Lung (tissue), 12 donors: ENCODE data around the gene LMOD2. TPM values are rescaled to one million over a fixed set of nuclear protein-coding genes. Genes with fewer than 3 reads are reported as not detected.

Experiments
- ATAC-seq: fragments of 200-7000 bp; cut with Tn5 transposase; one replicate; pipeline ENCODE4 v1.9.1; 2020; ENCODE audit warnings: moderate number of reproducible peaks; ENCODE audit not compliant: insufficient read depth, low FRiP score
- DNase-seq, 3 donors: peaks; one replicate each; pipeline ENCODE4 v3.0.0-alpha.2; 2013 to 2017
- H3K27ac ChIP-seq, 2 donors: one replicate each; pipeline ENCODE4 v1.5.1; 2013; ENCODE audit warnings: mild to moderate bottlenecking in 2 of 2, moderate library complexity in 2 of 2, control low read depth in 1 of 2, inconsistent platforms in 1 of 2, low read depth in 1 of 2, low read length in 1 of 2
- H3K27me3 ChIP-seq, 3 donors: one replicate each; pipeline ENCODE4 v1.5.1; 2013; ENCODE audit warnings: low read length in 2 of 3; ENCODE audit not compliant: control insufficient read depth in 3 of 3, insufficient read depth in 3 of 3
- H3K36me3 ChIP-seq, 4 donors: one replicate each; pipeline ENCODE4 v1.5.1; 2013; ENCODE audit warnings: low read length in 4 of 4, mild to moderate bottlenecking in 1 of 4, moderate library complexity in 1 of 4; ENCODE audit not compliant: control insufficient read depth in 4 of 4, insufficient read depth in 4 of 4
- H3K4me1 ChIP-seq, 5 donors: one replicate each; pipeline ENCODE4 v1.5.1; 2013; ENCODE audit warnings: low read length in 5 of 5, mild to moderate bottlenecking in 2 of 5, moderate library complexity in 1 of 5; ENCODE audit not compliant: control insufficient read depth in 5 of 5, insufficient read depth in 5 of 5
- H3K4me3 ChIP-seq: one replicate; pipeline ENCODE4 v1.5.1; 2013; ENCODE audit warnings: mild to moderate bottlenecking, control low read depth, moderate library complexity
- H3K9ac ChIP-seq, 2 donors: one replicate each; pipeline ENCODE4 v1.5.1; 2013; ENCODE audit warnings: low read length in 2 of 2, control low read depth in 1 of 2; ENCODE audit not compliant: insufficient read depth in 1 of 2
- H3K9me3 ChIP-seq, 4 donors: one replicate each; pipeline ENCODE4 v1.5.1; 2013; ENCODE audit warnings: low read length in 3 of 4, mild to moderate bottlenecking in 1 of 4, moderate library complexity in 1 of 4; ENCODE audit not compliant: control insufficient read depth in 4 of 4, insufficient read depth in 3 of 4
- WGBS, 2 donors: extraction: QIAGEN DNeasy Blood & Tissue Kit; methylation state at CpG; one replicate each; pipeline ENCODE4 v1.1.7; 2013; 5-methylcytosine and 5-hydroxymethylcytosine counted together
- polyA plus RNA-seq, 2 donors: library from polyadenylated mRNA; stranded (reverse); fragments of 200-250 nt; gene quantifications; one replicate each; pipeline ENCODE4 v1.2.1, GENCODE V29; 2013
- total RNA-seq, 2 donors: library from RNA; depleted of rRNA in 1 of 2; stranded (reverse); fragments of >200 nt in 1 of 2; gene quantifications; one replicate each; pipeline ENCODE4 v1.2.1, GENCODE V29; 2014 to 2021
- TF ChIP-seq, protein P1 (sequence below): IDR thresholded peaks from 2 replicates; pipeline ENCODE4 v1.5.1; 2012; ENCODE audit warnings: mild to moderate bottlenecking; ENCODE audit errors: control extremely low read depth, extremely low read depth
- donor health status: control.
- donor health status: control.
- donor health status: Bipolar disorder and iron deficiency.
- donor health status: healthy.
- donor health status: DM: yes; HTN: yes; CAD: no.

Gene LMOD2
- total and polyA plus RNA-seq, 4 donors: 1.1 TPM; not detected in 3

DNA sequence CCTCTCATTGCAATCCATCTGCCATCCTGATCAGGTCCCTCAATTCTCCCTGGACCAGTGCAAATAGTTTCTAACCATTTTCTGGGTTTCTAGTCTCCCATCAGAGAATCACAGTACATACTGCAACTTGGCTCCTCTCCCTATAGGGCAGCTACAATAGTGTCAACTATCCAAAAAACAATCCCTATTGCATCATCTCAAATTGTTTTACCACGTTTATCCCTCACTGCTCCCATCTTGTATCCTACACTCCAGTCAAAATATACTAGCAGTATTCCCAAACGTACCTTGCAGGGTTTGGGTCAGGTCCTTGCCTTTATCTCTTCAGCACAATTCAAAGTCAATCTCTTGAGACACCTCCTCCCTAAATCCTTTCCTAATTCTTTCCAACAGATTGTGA is 30.4 kb upstream of the LMOD2 start:
- no peaks in the 10 kb centered on the region for H3K27me3 ChIP-seq
- TF ChIP-seq, protein P1, sequence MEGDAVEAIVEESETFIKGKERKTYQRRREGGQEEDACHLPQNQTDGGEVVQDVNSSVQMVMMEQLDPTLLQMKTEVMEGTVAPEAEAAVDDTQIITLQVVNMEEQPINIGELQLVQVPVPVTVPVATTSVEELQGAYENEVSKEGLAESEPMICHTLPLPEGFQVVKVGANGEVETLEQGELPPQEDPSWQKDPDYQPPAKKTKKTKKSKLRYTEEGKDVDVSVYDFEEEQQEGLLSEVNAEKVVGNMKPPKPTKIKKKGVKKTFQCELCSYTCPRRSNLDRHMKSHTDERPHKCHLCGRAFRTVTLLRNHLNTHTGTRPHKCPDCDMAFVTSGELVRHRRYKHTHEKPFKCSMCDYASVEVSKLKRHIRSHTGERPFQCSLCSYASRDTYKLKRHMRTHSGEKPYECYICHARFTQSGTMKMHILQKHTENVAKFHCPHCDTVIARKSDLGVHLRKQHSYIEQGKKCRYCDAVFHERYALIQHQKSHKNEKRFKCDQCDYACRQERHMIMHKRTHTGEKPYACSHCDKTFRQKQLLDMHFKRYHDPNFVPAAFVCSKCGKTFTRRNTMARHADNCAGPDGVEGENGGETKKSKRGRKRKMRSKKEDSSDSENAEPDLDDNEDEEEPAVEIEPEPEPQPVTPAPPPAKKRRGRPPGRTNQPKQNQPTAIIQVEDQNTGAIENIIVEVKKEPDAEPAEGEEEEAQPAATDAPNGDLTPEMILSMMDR: no peak
- H3K36me3 ChIP-seq: no peaks in the 10 kb centered on the region
- peaks cover 0 to 3% (median 0%) of the 10 kb centered on the region in 5 donors for H3K4me1 ChIP-seq
- WGBS, 2 donors: 69 to 74% methylated on average over 2 of the region's 2 CpGs
- H3K9me3 ChIP-seq: peaks cover 0 to 2% (median 0%) of the 10 kb centered on the region in 4 donors
- no peak overlapping the region for H3K27ac ChIP-seq
- ATAC-seq: no peak
- H3K4me3 ChIP-seq: no peak overlapping the region
- no peak for DNase-seq
- no peak overlapping the region for H3K9ac ChIP-seq

DNA sequence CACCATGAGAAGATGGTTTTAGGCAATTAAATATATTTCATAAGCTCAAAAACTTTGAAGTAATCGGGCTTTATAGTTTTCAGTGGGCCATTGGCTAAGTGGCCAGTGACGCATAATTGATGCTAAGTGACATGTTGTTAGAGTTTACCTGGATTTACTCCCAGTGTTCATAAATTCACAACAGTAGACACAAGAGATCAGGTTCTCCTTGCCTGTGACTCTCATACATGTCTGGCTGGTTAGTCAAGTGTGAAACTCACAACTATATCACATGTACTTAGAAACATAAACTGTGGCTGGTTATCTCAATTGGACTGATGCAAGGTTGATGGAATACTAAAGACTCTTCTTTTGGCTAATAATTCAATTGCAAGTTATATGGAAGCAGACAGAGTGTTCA is 27.8 kb upstream of the LMOD2 start:
- Histone ChIP-seq H3K9ac (no peak overlapping the region), H3K36me3 (no peaks in the 10 kb centered on the region), H3K4me3 (no peak overlapping the region), H3K27ac (peak overlapping the region in 1 of 2 donors; percentile 60), H3K4me1 (peaks cover 0 to 4% (median 0%) of the 10 kb centered on the region in 5 donors), H3K27me3 (no peaks in the 10 kb centered on the region), H3K9me3 (peaks cover 0 to 2% (median 0%) of the 10 kb centered on the region in 4 donors)
- WGBS, 2 donors: 90 to 94% methylated on average over 2 of the region's 2 CpGs
- ATAC-seq (no peak), DNase-seq (no peak)
- TF ChIP-seq, protein P1: no peak

DNA sequence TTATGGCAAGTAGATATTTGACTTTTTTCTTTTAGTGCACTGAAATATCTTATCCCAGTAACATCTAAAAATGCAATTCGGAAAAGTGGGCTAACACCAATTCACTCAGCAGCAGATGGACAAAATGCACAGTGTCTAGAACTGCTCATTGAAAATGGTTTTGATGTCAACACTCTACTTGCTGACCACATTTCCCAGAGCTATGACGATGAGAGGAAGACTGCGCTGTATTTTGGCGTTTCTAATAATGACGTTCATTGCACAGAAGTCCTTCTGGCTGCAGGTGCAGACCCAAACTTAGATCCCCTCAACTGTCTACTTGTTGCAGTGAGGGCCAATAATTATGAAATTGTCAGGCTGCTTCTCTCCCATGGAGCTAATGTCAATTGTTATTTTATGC is 26.8 kb upstream of the LMOD2 start:
- WGBS, 2 donors: 93 to 94% methylated on average over 5 of the region's 5 CpGs

More for the DNA sequence above, 26.8 kb upstream of the LMOD2 start:
- Histone ChIP-seq H3K9ac (no peak overlapping the region), H3K4me1 (peaks cover 0 to 9% (median 0%) of the 10 kb centered on the region in 5 donors), H3K27me3 (no peaks in the 10 kb centered on the region), H3K36me3 (no peaks in the 10 kb centered on the region), H3K4me3 (no peak overlapping the region), H3K27ac (no peak overlapping the region), H3K9me3 (peaks cover 0 to 2% (median 0%) of the 10 kb centered on the region in 4 donors)
- ATAC-seq (no peak), DNase-seq (no peak)
- TF ChIP-seq, protein P1: no peak
